Trophoblast cell (in vitro differentiated cells and primary cell): Measurements from ENCODE around the gene HECTD4.
"Not testable (repeated sequence)": the region's sequence is repeated elsewhere in the genome, so short reads cannot be mapped to it uniquely, and the experiment has no call there.

Source experiments
- DNase-seq, 2 donors: peaks; one replicate each; pipeline ENCODE4 v3.0.0-alpha.2; 2016
- H2AFZ ChIP-seq: 2 replicates; pipeline ENCODE4 v1.6.1; 2013; ENCODE audit warnings: low read length, moderate library complexity, mild to moderate bottlenecking; ENCODE audit not compliant: insufficient read depth, poor library complexity
- H2AK5ac ChIP-seq: 2 replicates; pipeline ENCODE4 v1.6.1; 2013; ENCODE audit warnings: mild to moderate bottlenecking, low read length
- H2BK120ac ChIP-seq: 2 replicates; pipeline ENCODE4 v1.6.1; 2013; ENCODE audit warnings: low read length, mild to moderate bottlenecking, moderate library complexity; ENCODE audit not compliant: insufficient read depth, poor library complexity
- H2BK12ac ChIP-seq: 2 replicates; pipeline ENCODE4 v1.6.1; 2013; ENCODE audit warnings: mild to moderate bottlenecking, low read length, moderate library complexity
- H2BK5ac ChIP-seq: 2 replicates; pipeline ENCODE4 v1.6.1; 2013; ENCODE audit warnings: low read length, low read depth, moderate library complexity, mild to moderate bottlenecking; ENCODE audit not compliant: poor library complexity
- H3K14ac ChIP-seq: 2 replicates; pipeline ENCODE4 v1.6.1; 2013; ENCODE audit warnings: mild to moderate bottlenecking, low read length
- H3K18ac ChIP-seq: 2 replicates; pipeline ENCODE4 v1.6.1; 2013; ENCODE audit warnings: mild to moderate bottlenecking, low read length
- H3K23ac ChIP-seq: 2 replicates; pipeline ENCODE4 v1.6.1; 2013; ENCODE audit warnings: low read length
- H3K27ac ChIP-seq: 2 replicates; pipeline ENCODE4 v1.5.1; 2013; ENCODE audit warnings: low read depth, mild to moderate bottlenecking, inconsistent platforms, low read length, moderate library complexity
- H3K27me3 ChIP-seq: 2 replicates; pipeline ENCODE4 v1.6.1; 2013; ENCODE audit warnings: inconsistent platforms, mild to moderate bottlenecking, low read length, moderate library complexity; ENCODE audit not compliant: insufficient read depth
- H3K36me3 ChIP-seq, 2 experiments: 1 replicate in 1 of 2; 2 replicates in 1 of 2; pipeline ENCODE4 v1.6.1; 2013; ENCODE audit warnings: low read length in 2 of 2, mild to moderate bottlenecking in 2 of 2, moderate library complexity in 1 of 2; ENCODE audit not compliant: insufficient read depth in 2 of 2, control insufficient read depth in 1 of 2
- H3K4ac ChIP-seq: 2 replicates; pipeline ENCODE4 v1.6.1; 2013; ENCODE audit warnings: low read depth, mild to moderate bottlenecking, low read length, moderate library complexity
- H3K4me1 ChIP-seq, 2 experiments: 1 replicate in 1 of 2; 2 replicates in 1 of 2; pipeline ENCODE4 v1.6.1; 2013; ENCODE audit warnings: low read length in 2 of 2, mild to moderate bottlenecking in 2 of 2, moderate library complexity in 1 of 2; ENCODE audit not compliant: insufficient read depth in 2 of 2, control insufficient read depth in 1 of 2
- H3K4me2 ChIP-seq: 2 replicates; pipeline ENCODE4 v1.6.1; 2013; ENCODE audit warnings: inconsistent platforms, mild to moderate bottlenecking, low read length, moderate library complexity
- H3K4me3 ChIP-seq: 2 replicates; pipeline ENCODE4 v1.5.1; 2013; ENCODE audit warnings: mild to moderate bottlenecking, low read depth, low read length, inconsistent platforms
- H3K79me1 ChIP-seq: one replicate; pipeline ENCODE4 v1.6.1; 2013; ENCODE audit warnings: low read length
- H3K79me2 ChIP-seq: 2 replicates; pipeline ENCODE4 v1.6.1; 2013; ENCODE audit warnings: low read length, mild to moderate bottlenecking; ENCODE audit not compliant: control insufficient read depth, insufficient read depth, poor library complexity
- H3K9ac ChIP-seq: 2 replicates; pipeline ENCODE4 v1.6.1; 2013; ENCODE audit warnings: mild to moderate bottlenecking, low read length
- H3K9me3 ChIP-seq: 2 replicates; pipeline ENCODE4 v1.6.1; 2013; ENCODE audit warnings: low read depth, mild to moderate bottlenecking, control low read depth, inconsistent platforms, low read length; ENCODE audit not compliant: insufficient read depth
- H4K12ac ChIP-seq: 2 replicates; pipeline ENCODE4 v1.6.1; 2013; ENCODE audit warnings: low read depth, mild to moderate bottlenecking, low read length, moderate library complexity
- H4K8ac ChIP-seq: 2 replicates; pipeline ENCODE4 v1.6.1; 2013; ENCODE audit warnings: low read depth, mild to moderate bottlenecking, low read length, moderate library complexity
- H4K91ac ChIP-seq: one replicate; pipeline ENCODE4 v1.6.1; 2013; ENCODE audit warnings: low read depth, mild to moderate bottlenecking, low read length, moderate library complexity
- WGBS: extraction: QIAGEN DNeasy Blood & Tissue Kit; methylation state at CpG from one replicate; pipeline ENCODE4 v1.1.7; 2013; ENCODE audit warnings: missing lambda C conversion rate; ENCODE audit not compliant: insufficient read length, insufficient coverage; ENCODE audit errors: extremely low coverage; 5-methylcytosine and 5-hydroxymethylcytosine counted together

Gene HECTD4

DNA sequence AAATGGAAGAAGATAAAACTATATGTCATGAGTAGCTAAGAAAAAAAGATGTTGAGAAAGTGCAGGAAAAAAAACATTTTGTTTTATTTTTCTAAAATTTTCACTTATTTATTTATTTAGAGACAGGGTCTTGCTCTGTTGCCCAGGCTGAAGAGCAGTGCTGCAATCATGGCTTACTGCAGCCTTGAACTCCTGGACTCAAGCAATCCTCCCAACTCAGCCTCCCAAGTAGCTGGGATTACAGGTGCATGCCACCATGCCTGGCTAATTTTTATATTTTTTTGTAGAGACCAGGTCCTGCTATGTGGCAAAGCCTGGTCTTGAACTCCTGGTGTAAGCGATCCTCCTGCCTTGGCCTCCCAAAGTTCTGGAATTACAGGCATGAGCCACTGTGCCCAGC, 137.3 kb downstream of the HECTD4 start:
- not testable (repeated sequence) for H2BK5ac ChIP-seq, H3K4me1 ChIP-seq, H2BK12ac ChIP-seq, H2AK5ac ChIP-seq, H3K14ac ChIP-seq, H4K12ac ChIP-seq, H3K27me3 ChIP-seq, H3K9ac ChIP-seq, H3K27ac ChIP-seq, H3K4ac ChIP-seq, H4K91ac ChIP-seq, H3K9me3 ChIP-seq, H3K23ac ChIP-seq, H2BK120ac ChIP-seq, H3K4me2 ChIP-seq, DNase-seq, H2AFZ ChIP-seq, H4K8ac ChIP-seq, H3K79me1 ChIP-seq, H3K18ac ChIP-seq, H3K79me2 ChIP-seq, H3K4me3 ChIP-seq
- H3K36me3 ChIP-seq, result peaks cover 10 to 14% of the 10 kb centered on the region in 2 experiments
- WGBS, result no CpG with 5 or more reads among the region's 1 CpG

DNA sequence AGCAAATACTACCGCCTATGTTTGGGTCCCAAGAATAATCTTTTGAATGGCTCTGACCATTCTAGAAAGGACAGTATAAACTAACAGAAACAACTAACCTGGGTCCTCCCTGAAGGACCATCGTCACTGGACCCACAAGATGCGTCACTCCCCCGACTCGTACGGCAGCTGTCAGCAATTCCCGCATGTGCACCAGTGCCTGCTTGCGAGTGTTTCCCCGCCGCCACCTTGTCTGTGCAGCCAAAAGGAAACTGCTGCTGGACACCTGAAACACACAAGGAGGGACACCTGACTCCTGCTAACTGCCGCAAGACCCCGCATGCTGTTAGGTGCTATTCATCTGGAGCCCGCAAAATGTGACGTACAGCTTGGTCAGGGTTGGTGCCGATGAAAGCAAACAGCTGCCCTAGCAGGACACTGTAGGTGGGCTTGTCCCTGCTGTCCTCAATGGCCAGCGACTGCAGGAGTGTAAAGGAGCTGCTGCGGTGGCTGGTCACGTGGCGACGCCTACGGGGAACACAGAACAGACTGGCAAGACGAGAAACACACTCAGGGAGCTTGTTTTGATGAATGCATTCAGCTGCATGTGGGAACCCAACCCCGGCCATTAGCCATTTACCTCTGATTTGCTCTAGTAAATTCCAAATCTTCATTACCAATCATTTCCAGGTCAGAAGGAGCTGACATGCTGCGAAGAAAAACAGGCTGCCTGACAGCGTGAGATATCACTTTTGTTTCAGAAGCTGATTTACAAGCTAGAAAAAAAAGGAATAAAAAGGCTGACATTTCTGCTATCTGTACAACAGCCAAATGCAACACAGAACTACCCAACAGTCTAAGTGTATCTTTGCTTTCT, 138.7 kb downstream of the HECTD4 start:
- DNase-seq, result no peak
- WGBS, result no CpG with 5 or more reads among the region's 25 CpGs

DNA sequence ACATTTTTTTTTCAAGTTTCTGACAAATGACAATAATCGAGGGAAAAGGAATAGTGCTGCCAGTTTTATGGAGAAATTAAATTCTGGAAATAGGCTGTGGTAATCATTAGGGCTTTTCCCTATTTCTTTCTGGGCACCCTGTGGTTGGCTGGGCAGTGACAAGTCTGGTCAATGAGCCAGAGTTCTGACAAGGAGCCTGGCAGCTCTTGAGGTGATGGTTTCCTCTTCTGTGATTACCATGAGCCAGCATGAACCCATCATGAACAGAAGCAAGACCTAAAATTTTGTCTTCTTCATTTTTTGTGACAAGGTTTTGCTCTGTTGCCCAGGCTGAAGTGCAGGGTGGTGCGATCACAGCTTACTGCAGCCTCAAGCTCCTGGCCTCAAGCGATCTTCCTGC, 141.1 kb downstream of the HECTD4 start:
- no peak overlapping the region for H2BK5ac ChIP-seq
- H2BK12ac ChIP-seq, result no peak overlapping the region
- H3K9me3 ChIP-seq, result no peaks in the 10 kb centered on the region
- no peak overlapping the region for H3K14ac ChIP-seq
- H3K4me1 ChIP-seq, result no peaks in the 10 kb centered on the region
- H3K4me2 ChIP-seq, result no peak overlapping the region
- H3K36me3 ChIP-seq, result peaks cover 11 to 18% of the 10 kb centered on the region in 2 experiments
- no peak overlapping the region for H2AFZ ChIP-seq
- H3K9ac ChIP-seq, result no peak overlapping the region
- DNase-seq, result no peak
- H4K91ac ChIP-seq, result no peak overlapping the region
- H3K4ac ChIP-seq, result no peak overlapping the region
- H4K12ac ChIP-seq, result no peak overlapping the region
- no peak overlapping the region for H3K27ac ChIP-seq
- H3K4me3 ChIP-seq, result no peak overlapping the region
- H2AK5ac ChIP-seq, result no peak overlapping the region
- WGBS, result no CpG with 5 or more reads among the region's 3 CpGs
- no peaks in the 10 kb centered on the region for H3K79me1 ChIP-seq
- H3K23ac ChIP-seq, result no peak overlapping the region
- H4K8ac ChIP-seq, result no peak overlapping the region
- no peaks in the 10 kb centered on the region for H3K79me2 ChIP-seq
- H3K27me3 ChIP-seq, result no peaks in the 10 kb centered on the region
- no peak overlapping the region for H3K18ac ChIP-seq
- no peak overlapping the region for H2BK120ac ChIP-seq

More for the DNA sequence above, 138.7 kb downstream of the HECTD4 start:
- Histone ChIP-seq H3K18ac (no peak overlapping the region), H3K23ac (no peak overlapping the region), H3K79me2 (no peaks in the 10 kb centered on the region), H3K27me3 (no peaks in the 10 kb centered on the region), H3K4me1 (no peaks in the 10 kb centered on the region), H2AFZ (no peak overlapping the region), H3K79me1 (no peaks in the 10 kb centered on the region), H2BK12ac (no peak overlapping the region), H2BK5ac (no peak overlapping the region), H2BK120ac (no peak overlapping the region), H3K4ac (no peak overlapping the region), H4K12ac (no peak overlapping the region), H3K36me3 (peaks cover 13 to 18% of the 10 kb centered on the region in 2 experiments), H3K4me3 (no peak overlapping the region), H4K91ac (no peak overlapping the region), H3K27ac (no peak overlapping the region), H3K14ac (no peak overlapping the region), H3K9ac (no peak overlapping the region), H4K8ac (no peak overlapping the region), H3K4me2 (no peak overlapping the region), H2AK5ac (no peak overlapping the region), H3K9me3 (no peaks in the 10 kb centered on the region)

DNA sequence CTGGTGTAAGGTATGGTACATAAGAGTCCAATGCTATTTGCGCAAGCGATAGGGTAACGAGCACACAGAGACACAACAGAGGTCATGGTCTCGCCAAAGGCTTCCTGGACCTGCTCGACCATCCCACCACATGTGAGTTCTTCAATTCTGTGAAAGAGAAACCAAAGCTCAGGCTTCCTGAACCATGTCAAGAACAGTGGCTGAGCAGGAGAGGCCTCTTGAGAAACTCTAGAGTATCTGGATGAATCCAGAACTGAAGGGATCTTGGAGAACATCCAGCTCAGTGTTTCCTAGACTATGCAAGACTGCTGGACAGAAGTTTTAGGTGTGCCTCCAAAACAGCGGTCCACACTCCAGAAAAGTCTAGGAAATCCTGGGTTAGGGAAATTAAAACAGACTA, 142.3 kb downstream of the HECTD4 start:
- H4K91ac ChIP-seq, result no peak overlapping the region
- H3K9ac ChIP-seq, result no peak overlapping the region
- H2AFZ ChIP-seq, result no peak overlapping the region
- H3K4ac ChIP-seq, result no peak overlapping the region
- no peak overlapping the region for H2BK12ac ChIP-seq
- H3K14ac ChIP-seq, result no peak overlapping the region
- no peak overlapping the region for H3K27ac ChIP-seq
- H3K9me3 ChIP-seq, result no peaks in the 10 kb centered on the region
- peaks cover 3% of the 10 kb centered on the region for H3K79me2 ChIP-seq
- H2AK5ac ChIP-seq, result no peak overlapping the region
- H3K27me3 ChIP-seq, result no peaks in the 10 kb centered on the region
- no peak for DNase-seq
- H4K8ac ChIP-seq, result no peak overlapping the region
- H3K79me1 ChIP-seq, result peaks cover 3% of the 10 kb centered on the region
- no peak overlapping the region for H2BK5ac ChIP-seq
- H4K12ac ChIP-seq, result no peak overlapping the region
- H3K4me3 ChIP-seq, result no peak overlapping the region
- H3K36me3 ChIP-seq, result peaks cover 14 to 16% of the 10 kb centered on the region in 2 experiments
- no peak overlapping the region for H3K23ac ChIP-seq
- H3K4me2 ChIP-seq, result no peak overlapping the region
- H3K18ac ChIP-seq, result no peak overlapping the region
- peaks cover 5 to 7% of the 10 kb centered on the region in 2 experiments for H3K4me1 ChIP-seq
- H2BK120ac ChIP-seq, result no peak overlapping the region
- WGBS, result no CpG with 5 or more reads among the region's 6 CpGs
